ENCODE results near the gene HDAC4.
"Not testable (repeated sequence)": the region's sequence is repeated elsewhere in the genome, so short reads cannot be mapped to it uniquely, and the experiment has no call there.

The HDAC4 gene

DNA sequence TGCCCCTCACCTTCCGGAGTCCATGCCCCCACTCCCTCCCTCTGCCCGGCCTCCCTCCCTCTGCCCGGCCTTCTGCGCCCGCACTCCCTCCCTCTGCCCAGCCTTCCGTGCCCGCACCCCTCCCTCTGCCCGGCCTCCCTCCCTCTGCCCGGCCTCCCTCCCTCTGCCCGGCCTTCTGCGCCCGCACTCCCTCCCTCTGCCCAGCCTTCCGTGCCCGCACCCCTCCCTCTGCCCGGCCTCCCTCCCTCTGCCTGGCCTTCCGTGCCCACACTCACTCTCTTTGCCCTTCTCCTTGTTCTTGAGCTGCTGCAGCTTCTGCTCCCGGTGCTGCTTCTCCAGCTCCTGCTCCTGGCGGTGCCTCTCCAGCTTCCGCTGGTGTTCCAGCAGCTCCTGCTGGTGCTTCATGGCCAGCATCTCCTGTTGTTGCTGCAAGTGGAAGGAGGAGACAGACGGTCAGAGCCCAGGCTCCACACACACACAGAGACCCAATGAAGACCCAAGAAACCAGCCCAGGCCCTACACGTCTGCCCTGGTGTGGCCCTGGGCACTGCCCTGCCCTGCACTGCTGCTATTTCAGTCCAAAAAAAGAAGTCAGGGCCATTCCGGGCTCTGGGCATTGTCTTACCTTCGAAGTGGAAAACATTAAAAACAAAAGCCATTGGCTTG lies 224.5 kb downstream of the HDAC4 start:
- H3K4me1 ChIP-seq (ENCODE audit: control insufficient read depth, insufficient read depth, low read length); H3K4me3 ChIP-seq (ENCODE audit: insufficient read depth, low read depth, low read length); H3K27ac ChIP-seq (ENCODE audit: insufficient read depth, low read depth, low read length, poor library complexity, severe bottlenecking); H3K9me3 ChIP-seq (ENCODE audit: control insufficient read depth, low read length); H3K27me3 ChIP-seq (ENCODE audit: control insufficient read depth, insufficient read depth, low read length, poor library complexity, severe bottlenecking): not testable (repeated sequence)
- WGBS, 2 experiments: 85 to 86% methylated on average over 21 of the region's 23 CpGs
- H3K36me3 ChIP-seq (ENCODE audit: control insufficient read depth, insufficient read depth, low read length): peaks cover 24% of the 10 kb centered on the region

DNA sequence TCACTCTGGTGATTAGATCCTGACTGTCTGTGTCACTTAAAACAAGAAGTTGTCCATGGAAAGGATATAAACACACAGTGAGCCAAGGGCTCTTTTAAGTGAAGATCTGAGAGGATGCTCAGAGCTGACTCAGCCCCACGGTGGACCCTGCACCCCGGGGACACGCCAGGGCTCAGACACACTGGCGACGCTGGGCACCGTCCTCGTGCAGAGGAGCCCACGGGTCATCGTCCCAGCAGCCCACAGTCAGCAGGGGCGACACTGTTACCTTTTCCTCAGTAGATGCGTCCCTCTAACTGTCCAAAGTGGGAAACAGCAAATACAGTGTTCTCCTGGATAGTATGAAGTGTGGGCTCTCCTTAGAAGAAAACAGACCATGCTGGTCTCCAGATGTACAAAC lies 225.6 kb downstream of the HDAC4 start:
- Histone ChIP-seq H3K4me1 (ENCODE audit: control insufficient read depth, insufficient read depth, low read length) (no peaks in the 10 kb centered on the region), H3K27ac (ENCODE audit: insufficient read depth, low read depth, low read length, poor library complexity, severe bottlenecking) (no peak overlapping the region), H3K9me3 (ENCODE audit: control insufficient read depth, low read length) (peaks cover 5% of the 10 kb centered on the region), H3K36me3 (ENCODE audit: control insufficient read depth, insufficient read depth, low read length) (peaks cover 30% of the 10 kb centered on the region), H3K27me3 (ENCODE audit: control insufficient read depth, insufficient read depth, low read length, poor library complexity, severe bottlenecking) (no peaks in the 10 kb centered on the region), H3K4me3 (ENCODE audit: insufficient read depth, low read depth, low read length) (no peak overlapping the region)
- WGBS, 2 experiments: 95 to 97% methylated on average over 11 of the region's 11 CpGs

DNA sequence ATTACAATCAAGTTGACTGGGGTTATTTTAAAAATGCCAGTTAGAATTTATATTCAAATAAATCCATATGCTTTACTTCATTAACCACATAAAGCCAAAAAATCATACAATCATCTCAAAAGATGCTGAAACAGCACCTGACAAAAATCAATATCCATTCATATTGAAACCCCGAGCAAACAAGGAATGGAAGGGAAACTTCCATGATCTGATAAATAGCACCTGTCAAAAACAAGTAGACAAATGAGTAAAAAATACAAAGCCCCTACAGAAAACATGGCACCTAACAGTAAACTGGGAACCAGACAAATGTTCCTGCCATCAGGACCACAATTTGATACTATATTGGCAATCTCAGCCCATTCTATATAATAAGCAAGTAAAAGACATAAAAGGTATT lies 227.5 kb downstream of the HDAC4 start:
- H3K27me3 ChIP-seq (ENCODE audit: control insufficient read depth, insufficient read depth, low read length, poor library complexity, severe bottlenecking): no peaks in the 10 kb centered on the region
- 89 to 100% methylated on average over 1 of the region's 1 CpG for WGBS, 2 experiments
- no peaks in the 10 kb centered on the region for H3K4me1 ChIP-seq (ENCODE audit: control insufficient read depth, insufficient read depth, low read length)
- no peak overlapping the region for H3K27ac ChIP-seq (ENCODE audit: insufficient read depth, low read depth, low read length, poor library complexity, severe bottlenecking)
- peaks cover 5% of the 10 kb centered on the region for H3K9me3 ChIP-seq (ENCODE audit: control insufficient read depth, low read length)
- H3K36me3 ChIP-seq (ENCODE audit: control insufficient read depth, insufficient read depth, low read length): peaks cover 30% of the 10 kb centered on the region
- no peak overlapping the region for H3K4me3 ChIP-seq (ENCODE audit: insufficient read depth, low read depth, low read length)

DNA sequence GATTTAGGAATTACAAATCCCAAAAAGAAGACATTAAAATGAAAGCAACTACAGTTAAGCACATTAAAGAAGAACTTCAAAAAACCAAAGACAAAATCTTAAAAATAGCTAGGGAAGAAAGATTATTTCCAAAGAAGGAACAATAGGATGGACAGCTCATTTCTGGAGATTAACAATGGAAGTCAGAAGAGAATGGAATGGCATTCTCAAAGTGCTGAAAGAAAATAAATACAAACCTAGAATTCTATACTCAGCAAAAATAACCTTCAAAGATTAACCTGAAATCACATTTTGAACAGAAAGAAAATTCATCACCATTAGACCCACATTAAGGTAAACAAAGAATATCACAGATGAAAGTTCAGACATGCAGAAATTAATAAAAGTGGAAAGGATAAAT lies 229.2 kb downstream of the HDAC4 start:
- H3K27ac ChIP-seq (ENCODE audit: insufficient read depth, low read depth, low read length, poor library complexity, severe bottlenecking): no peak overlapping the region
- no peak overlapping the region for H3K4me3 ChIP-seq (ENCODE audit: insufficient read depth, low read depth, low read length)
- no peaks in the 10 kb centered on the region for H3K27me3 ChIP-seq (ENCODE audit: control insufficient read depth, insufficient read depth, low read length, poor library complexity, severe bottlenecking)
- H3K9me3 ChIP-seq (ENCODE audit: control insufficient read depth, low read length): peaks cover 5% of the 10 kb centered on the region
- H3K36me3 ChIP-seq (ENCODE audit: control insufficient read depth, insufficient read depth, low read length): peaks cover 26% of the 10 kb centered on the region
- no peaks in the 10 kb centered on the region for H3K4me1 ChIP-seq (ENCODE audit: control insufficient read depth, insufficient read depth, low read length)

DNA sequence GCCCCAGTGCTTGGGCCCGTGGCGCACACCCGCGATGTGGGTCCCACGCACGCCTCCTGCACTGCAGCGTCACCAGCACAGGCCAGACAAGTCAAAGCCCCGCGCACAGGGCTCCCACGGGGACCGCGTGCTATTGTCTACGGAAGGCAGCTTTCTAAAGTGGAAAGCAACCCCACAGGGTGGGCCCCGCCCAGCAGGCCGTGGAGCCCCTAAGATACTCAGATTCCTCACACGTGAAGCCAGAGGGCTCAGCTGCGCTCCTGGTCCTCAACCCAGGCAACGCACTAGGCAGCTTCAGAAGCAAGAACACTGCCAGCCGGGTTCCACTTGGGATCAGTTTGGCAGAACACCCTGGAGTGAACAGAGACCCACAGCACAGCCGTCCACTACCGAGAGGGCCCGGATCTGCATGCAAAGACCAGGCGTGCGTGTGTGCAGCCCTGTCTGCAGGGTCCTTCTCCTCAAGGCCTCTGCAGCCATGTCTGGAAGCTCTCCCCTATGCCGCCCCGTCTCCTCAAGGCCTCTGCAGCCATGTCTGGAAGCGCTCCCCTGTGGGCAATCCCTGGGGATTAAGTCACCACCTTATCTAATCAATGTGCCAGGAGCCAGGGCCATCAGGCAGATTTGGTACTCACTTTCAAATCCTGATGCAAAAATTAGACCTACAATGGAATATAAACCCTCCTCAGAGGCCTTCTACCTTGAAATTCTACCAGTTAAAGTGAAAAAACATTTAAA lies 231.3 kb downstream of the HDAC4 start:
- Histone ChIP-seq H3K27ac (ENCODE audit: insufficient read depth, low read depth, low read length, poor library complexity, severe bottlenecking) (no peak overlapping the region), H3K9me3 (ENCODE audit: control insufficient read depth, low read length) (peaks cover 5% of the 10 kb centered on the region), H3K36me3 (ENCODE audit: control insufficient read depth, insufficient read depth, low read length) (peaks cover 14% of the 10 kb centered on the region), H3K4me1 (ENCODE audit: control insufficient read depth, insufficient read depth, low read length) (no peaks in the 10 kb centered on the region), H3K27me3 (ENCODE audit: control insufficient read depth, insufficient read depth, low read length, poor library complexity, severe bottlenecking) (no peaks in the 10 kb centered on the region), H3K4me3 (ENCODE audit: insufficient read depth, low read depth, low read length) (no peak overlapping the region)
- WGBS, 2 experiments: 94 to 95% methylated on average over 27 of the region's 27 CpGs

DNA sequence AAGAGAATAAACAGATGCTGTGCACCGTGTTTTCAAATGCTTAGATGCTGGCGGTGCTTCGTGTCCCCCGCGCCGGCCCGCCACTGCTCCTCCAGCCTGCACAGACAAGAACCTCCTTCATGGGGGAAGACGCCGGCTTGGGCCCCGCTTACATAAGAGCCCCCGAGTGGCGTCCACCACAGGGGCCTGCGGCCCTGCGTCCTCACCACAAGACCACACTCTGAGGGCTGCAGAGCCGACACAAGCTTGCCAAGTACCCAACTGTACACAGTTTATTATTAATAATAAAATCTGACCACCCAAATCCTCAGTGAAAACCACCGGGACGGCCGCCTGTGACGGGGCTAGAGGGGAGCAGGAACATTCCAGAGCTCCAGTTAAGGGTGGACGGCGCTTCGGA lies 232.2 kb downstream of the HDAC4 start:
- H3K36me3 ChIP-seq (ENCODE audit: control insufficient read depth, insufficient read depth, low read length): peaks cover 9% of the 10 kb centered on the region
- no peaks in the 10 kb centered on the region for H3K4me1 ChIP-seq (ENCODE audit: control insufficient read depth, insufficient read depth, low read length)
- no peaks in the 10 kb centered on the region for H3K27me3 ChIP-seq (ENCODE audit: control insufficient read depth, insufficient read depth, low read length, poor library complexity, severe bottlenecking)
- H3K27ac ChIP-seq (ENCODE audit: insufficient read depth, low read depth, low read length, poor library complexity, severe bottlenecking): no peak overlapping the region
- 97% methylated on average over 21 to 22 of the region's 22 CpGs for WGBS, 2 experiments
- no peak overlapping the region for H3K4me3 ChIP-seq (ENCODE audit: insufficient read depth, low read depth, low read length)
- H3K9me3 ChIP-seq (ENCODE audit: control insufficient read depth, low read length): peaks cover 5% of the 10 kb centered on the region

DNA sequence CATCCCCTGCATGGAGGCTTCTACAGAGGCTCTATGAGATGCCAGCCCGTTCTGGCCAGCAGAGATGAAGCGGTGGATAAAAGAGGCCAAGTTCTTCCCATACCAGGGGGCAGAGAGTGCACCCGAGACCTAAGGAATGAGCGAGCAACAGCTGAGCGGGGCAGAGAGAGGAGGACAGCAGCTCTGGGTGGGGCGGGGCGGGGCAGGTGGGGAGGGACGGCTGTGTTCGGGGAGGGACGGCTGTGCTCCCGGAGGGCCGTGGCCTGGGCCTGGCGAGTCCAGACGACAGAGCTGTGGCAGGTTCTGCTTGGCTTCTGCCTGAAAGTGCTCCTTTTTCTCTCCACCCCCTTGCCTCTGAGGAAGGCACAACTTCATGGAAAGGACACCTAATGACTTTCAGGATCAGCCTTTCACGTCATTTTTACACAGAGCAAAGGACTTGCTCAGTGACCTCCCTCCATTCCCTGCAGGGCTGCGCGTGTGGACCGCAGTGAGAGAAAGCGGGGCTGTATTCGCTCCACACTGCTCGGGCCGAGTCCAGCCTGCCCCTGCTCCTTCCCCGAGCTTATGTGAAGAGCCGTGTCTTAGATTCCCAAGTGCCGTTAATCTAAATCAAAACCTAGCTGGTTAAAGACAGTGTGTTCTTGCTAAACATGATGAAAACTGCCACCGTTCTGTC lies 232.9 kb downstream of the HDAC4 start:
- H3K27ac ChIP-seq (ENCODE audit: insufficient read depth, low read depth, low read length, poor library complexity, severe bottlenecking): no peak overlapping the region
- WGBS, 2 experiments: 93% methylated on average over 26 of the region's 26 CpGs
- no peaks in the 10 kb centered on the region for H3K4me1 ChIP-seq (ENCODE audit: control insufficient read depth, insufficient read depth, low read length)
- peaks cover 6% of the 10 kb centered on the region for H3K36me3 ChIP-seq (ENCODE audit: control insufficient read depth, insufficient read depth, low read length)
- H3K9me3 ChIP-seq (ENCODE audit: control insufficient read depth, low read length): peaks cover 5% of the 10 kb centered on the region
- H3K4me3 ChIP-seq (ENCODE audit: insufficient read depth, low read depth, low read length): no peak overlapping the region
- no peaks in the 10 kb centered on the region for H3K27me3 ChIP-seq (ENCODE audit: control insufficient read depth, insufficient read depth, low read length, poor library complexity, severe bottlenecking)

DNA sequence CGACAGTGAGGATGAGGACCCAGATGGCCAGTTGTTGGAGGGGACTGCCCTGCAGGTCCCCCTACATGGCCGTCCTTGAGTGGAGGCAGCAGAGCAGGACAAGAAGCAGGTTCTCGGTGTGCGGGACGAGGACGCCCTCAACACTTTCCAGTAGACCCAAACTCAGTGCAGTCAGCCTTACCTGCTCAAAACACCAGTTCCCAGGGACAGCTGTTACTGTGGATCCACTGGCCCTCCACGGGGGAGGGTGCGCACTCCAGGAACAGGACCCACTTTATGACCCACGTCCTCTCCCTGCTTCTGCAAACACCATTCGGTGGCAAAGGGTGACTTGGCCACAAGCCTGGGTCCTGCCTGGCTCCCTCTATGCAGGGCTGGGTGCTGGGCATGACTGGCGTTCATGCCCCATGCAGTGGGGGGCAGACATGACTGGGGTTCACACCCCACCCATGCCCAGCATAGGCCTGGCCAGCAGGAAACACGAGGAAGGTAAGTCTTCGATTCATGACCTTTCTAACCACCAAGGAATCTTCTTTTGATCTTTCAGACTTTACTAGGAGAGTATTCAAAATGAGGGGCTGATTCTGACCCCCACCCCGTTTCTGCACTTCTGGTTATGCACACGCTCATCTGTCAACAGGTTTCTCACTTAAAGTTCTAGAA lies 233.7 kb downstream of the HDAC4 start:
- no peak overlapping the region for H3K27ac ChIP-seq (ENCODE audit: insufficient read depth, low read depth, low read length, poor library complexity, severe bottlenecking)
- H3K9me3 ChIP-seq (ENCODE audit: control insufficient read depth, low read length): peaks cover 5% of the 10 kb centered on the region
- peaks cover 6% of the 10 kb centered on the region for H3K36me3 ChIP-seq (ENCODE audit: control insufficient read depth, insufficient read depth, low read length)
- 95 to 97% methylated on average over 15 of the region's 15 CpGs for WGBS, 2 experiments
- no peaks in the 10 kb centered on the region for H3K27me3 ChIP-seq (ENCODE audit: control insufficient read depth, insufficient read depth, low read length, poor library complexity, severe bottlenecking)
- no peak overlapping the region for H3K4me3 ChIP-seq (ENCODE audit: insufficient read depth, low read depth, low read length)
- no peaks in the 10 kb centered on the region for H3K4me1 ChIP-seq (ENCODE audit: control insufficient read depth, insufficient read depth, low read length)

DNA sequence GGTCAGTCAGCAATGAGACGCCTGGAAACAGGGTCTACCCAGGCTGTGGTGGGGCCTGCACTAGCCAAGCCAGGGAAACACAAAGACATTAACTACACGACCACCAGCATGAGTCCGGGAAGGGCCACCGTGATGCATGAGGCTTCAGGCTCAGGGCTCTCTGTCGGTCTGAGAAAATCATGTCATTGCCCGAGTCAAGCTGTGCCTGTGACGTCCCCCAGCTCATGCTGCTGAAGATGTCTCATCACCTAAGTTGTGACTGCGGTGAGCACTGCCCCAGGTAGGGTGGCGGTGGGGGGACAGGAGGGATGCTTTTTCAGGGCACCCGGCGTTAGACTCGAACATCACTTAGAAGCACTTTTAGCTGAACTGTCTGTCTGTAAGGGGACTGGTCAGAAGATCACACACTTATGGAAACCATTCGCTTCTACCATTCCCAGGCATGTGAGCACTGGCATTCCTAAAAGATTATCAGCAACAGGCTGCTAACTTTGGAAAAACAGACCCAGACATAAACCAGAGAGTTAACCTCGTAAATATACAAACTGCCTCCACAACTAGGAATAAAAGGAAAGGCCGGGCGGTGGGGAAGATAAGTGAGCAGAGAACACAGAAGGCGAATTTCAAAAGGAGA lies 234.5 kb downstream of the HDAC4 start:
- Histone ChIP-seq H3K27me3 (ENCODE audit: control insufficient read depth, insufficient read depth, low read length, poor library complexity, severe bottlenecking) (no peaks in the 10 kb centered on the region), H3K27ac (ENCODE audit: insufficient read depth, low read depth, low read length, poor library complexity, severe bottlenecking) (no peak overlapping the region), H3K4me3 (ENCODE audit: insufficient read depth, low read depth, low read length) (no peak overlapping the region), H3K4me1 (ENCODE audit: control insufficient read depth, insufficient read depth, low read length) (no peaks in the 10 kb centered on the region), H3K36me3 (ENCODE audit: control insufficient read depth, insufficient read depth, low read length) (peaks cover 6% of the 10 kb centered on the region), H3K9me3 (ENCODE audit: control insufficient read depth, low read length) (peaks cover 5% of the 10 kb centered on the region)
- 89% methylated on average over 16 to 17 of the region's 17 CpGs for WGBS, 2 experiments
